Measurements from ENCODE around the gene PHAF1.

Gene PHAF1

DNA sequence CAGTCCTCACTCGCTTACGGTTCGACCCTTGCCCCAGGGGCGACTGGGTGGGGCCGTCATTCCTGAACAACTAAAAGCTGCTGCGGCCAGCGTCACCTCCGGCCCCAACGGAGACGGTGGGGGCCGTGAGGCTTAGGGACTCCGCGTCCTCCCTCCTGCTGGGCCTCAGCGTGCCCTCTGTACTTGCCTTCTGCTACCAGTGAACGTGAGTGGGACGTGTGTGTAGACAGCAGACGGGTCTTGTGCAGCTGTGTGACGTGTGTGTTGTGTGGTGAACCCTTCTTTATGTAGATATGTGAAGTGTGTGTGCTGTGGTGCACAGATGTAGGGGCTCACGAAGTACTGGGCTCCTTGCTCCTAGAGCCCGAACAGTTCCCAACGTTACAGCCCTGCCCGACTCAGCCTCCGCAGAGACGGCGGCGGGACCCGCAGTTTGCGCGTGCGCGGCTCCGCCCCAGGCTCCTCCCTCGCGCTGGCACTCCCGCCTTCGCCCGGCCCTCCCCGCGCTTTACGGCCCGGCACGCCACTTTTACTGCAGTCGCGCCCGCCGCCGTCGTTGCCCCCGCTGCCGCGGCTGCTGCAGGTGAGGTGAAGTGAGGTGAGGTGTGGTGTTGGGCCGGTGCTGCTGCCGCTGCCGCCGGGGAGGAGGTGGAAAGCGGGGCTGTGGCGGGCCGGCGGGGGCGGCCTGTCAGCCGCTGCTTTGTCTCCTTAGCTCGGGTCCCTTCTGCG, at the start of gene PHAF1:
Gene PHAF1 (plus strand): TSS at position 535 of the 729 bp plus-strand sequence. CDS start 235 bp downstream, outside the sequence.
- peak; percentile 65 for DNase-seq (ENCODE audit: low read depth, low spot score)

DNA sequence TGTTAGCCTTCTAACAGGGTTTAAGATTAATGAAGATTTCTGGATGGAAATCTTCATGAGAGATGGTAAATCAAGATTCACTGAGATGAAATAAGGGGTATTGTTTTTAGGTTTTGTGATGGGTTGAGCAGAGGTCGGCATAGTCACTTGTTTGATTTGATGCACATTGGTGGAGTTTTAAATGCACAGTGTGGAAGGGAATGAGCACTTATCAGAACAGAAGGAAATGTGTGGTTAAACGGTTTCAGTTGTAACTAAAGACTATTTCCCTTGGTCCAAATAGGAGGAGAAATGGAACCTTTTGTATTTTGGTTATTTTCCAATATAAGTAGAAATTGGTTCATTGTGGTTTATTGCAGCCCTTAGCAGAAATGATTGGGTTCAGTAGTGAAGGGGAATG, 46.7 kb upstream of the PHAF1 start:
- DNase-seq (ENCODE audit: low read depth, low spot score), result no peak

DNA sequence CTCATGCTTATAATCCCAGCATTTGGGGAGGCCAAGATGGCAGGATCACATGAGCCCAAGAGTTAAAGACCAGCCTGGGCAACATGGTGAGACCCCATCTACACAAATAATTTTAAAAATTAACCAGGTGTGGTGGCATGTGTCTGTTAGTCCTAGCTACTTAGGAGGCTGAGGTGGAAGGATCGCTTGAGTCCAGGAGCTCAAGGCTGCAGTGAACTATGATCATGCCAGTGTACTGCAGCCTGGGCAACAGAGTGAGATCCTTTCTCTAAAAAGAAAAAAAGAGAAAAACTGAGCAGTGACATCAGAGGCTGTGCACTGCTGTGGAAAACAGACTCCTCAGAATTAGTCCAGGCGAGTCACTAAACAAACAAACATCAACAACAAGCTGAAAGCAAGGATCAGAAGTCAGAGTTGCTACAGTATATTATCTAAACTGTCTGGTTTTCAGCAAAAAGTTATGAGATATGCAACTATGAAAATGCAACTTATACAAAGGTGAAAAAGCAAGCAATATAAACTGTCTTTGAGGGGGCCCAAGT, 41.5 kb upstream of the PHAF1 start:
- DNase-seq (ENCODE audit: low read depth, low spot score), result no peak

DNA sequence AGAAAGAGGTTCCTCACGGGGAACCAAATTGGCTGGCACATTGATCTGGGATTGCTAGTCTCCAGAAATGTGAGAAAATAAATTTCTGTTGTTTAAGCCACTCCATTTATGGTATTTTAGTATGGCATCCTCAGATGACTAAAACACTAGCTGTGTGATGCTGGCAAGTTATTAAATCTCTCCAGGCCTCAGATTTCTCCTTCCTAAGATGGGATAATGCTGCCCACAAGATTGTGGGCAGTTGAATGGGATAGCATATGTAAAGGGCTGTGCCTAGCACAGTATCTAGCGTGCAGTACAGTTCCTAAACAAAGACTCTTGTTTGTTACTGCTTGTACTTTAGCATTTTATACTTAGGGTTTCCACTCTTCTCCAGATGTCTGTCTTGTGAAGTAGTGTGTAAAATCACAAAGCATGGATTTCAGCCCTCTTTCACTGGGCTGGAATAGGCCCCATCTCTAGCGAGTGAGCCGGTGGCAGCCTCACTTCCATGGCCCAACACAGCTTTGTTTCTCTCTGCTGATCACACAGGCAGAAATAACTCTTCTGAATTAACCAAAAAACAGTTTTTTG, 38.2 kb upstream of the PHAF1 start:
- DNase-seq (ENCODE audit: low read depth, low spot score), result no peak

DNA sequence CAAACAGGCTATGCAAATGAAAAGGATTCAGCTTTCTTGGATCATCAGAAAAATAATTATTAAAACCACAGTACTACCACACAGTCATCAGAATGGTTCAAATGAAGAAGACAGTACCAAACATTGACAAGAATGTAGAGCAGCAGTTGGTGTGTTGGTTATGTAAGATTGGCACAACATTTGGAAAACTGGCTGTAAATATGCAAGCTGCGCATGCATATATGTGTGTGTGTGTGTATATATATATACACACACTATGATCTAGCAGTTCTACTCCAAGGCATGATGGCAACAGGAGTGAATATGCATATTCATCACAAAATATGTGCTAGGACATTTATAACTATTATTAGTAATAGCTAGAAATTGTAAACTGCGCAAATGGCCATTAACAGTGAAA, 34.4 kb upstream of the PHAF1 start:
- no peak for DNase-seq (ENCODE audit: low read depth, low spot score)

DNA sequence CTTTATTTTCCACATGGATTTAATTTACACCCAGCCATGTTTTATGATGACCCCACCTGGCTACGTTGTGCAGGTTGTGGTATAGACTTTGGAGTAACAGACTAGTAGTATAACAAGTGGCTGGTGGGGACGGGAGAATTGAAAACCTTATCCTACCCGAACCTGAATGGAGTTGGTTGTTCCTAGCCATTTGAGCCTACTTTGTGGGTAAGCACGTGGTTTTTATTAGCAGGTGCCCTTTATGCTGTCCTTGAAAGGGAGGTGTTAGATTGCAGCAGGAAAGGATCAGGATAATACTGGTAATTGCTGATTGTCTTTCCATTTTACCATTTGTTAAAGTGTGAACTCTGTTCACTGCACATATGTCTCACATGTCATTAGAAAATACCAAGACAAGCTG, 31.9 kb upstream of the PHAF1 start:
- no peak for DNase-seq (ENCODE audit: low read depth, low spot score)

DNA sequence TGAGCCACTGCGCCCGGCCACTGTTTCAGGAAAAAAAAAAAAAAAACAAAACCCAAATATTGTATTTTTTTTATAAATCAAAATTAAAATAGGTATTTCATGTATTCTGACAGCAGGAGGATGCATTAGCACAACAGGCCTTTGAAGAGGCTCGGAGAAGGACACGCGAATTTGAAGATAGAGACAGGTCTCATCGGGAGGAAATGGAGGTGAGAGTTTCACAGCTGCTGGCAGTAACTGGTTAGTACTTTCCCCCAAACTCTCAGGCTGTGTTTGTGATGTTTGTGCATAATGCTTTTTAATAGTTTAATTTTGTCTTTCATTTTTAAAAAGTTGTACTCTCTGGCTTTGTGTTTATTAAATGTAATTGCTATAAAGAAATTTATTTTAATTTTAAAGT, 27.6 kb upstream of the PHAF1 start:
- DNase-seq (ENCODE audit: low read depth, low spot score), result no peak

DNA sequence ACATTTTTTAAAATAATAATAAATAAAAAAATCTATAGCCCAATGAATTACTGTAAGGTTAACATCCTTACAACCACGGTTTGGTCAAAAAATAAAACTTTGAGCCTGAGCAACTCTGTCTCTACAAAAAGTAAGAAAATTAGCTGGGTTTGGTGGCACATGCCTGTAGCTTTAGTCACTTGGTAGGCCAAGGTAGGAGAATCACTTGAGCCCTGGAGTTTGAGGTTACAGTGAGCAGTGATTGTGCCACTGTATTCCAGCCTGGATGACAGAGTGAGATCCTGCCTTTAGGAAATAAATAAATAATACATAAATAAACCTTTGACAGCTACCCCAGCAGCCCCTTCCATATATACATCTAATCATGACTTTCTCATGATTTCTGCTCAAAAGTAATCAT, 26.9 kb upstream of the PHAF1 start:
- DNase-seq (ENCODE audit: low read depth, low spot score), result no peak

DNA sequence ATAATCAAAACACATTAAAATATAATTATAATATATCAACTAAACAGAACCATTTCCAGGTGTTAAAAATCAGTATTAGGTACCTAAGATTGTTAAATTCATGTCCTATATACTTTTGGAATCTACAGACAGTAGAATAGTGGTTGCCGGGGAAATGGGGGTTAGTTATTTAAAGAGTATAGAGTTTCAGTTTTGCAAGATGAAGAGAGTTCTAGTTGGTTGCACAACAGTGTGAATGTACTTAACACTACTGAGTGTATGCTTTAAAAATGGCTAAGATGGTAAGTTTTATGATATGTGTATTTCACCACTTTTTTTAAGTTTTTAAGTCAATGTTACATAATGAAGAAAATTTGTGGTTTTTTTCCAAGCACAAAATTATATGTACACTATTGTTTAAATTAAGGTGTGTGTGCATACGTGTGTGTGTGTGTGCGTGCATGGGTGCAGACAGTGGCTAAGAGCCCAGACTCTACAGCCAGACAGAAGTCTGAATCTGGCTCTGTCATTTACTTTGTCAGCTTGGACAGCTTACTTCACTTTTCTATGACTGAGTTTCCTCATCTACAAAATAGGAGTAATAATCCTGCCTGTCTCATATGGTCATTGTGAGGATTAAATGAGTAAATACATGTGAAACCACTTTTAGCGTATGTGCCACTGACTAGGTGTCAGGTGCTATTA, 25.3 kb upstream of the PHAF1 start:
- no peak for DNase-seq (ENCODE audit: low read depth, low spot score)

DNA sequence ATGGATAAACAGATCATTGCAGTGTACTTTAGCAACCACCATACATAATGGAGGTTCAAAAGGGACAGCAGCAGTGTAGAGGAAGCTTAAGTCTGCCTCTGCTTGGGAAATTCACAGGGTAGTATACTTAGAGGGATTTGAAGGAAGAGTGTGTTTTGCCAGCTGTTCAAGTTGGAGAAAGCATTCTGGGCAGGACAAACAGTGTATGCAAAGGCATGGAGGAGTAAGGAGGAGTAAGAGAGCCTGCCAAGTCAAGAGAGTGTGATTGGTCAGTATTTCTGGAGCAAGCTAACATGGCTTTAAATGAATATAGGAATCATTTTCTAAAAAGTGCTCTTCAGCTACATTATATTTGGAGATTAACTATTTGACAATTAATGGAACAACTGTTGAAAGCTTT, 22.9 kb upstream of the PHAF1 start:
- DNase-seq (ENCODE audit: low read depth, low spot score), result no peak

DNA sequence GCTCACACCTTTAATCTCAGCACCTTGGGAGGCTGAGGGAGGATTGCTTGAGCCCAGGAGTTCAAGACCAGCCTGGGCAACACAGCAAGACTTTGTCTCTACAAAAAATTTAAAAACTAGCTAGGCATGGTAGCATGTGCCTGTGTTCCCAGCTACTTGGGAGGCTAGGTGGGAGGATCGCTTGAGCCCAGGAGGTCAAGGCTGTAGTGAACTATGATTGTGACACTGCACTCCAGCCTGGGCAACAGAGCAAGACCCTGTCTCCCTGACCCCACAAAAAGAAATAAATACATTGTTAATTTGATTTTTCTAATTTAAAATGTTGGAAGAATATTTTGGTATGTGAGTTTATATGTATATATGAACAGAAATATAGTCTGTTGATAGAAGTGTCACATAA, 22.4 kb upstream of the PHAF1 start:
- DNase-seq (ENCODE audit: low read depth, low spot score), result no peak

DNA sequence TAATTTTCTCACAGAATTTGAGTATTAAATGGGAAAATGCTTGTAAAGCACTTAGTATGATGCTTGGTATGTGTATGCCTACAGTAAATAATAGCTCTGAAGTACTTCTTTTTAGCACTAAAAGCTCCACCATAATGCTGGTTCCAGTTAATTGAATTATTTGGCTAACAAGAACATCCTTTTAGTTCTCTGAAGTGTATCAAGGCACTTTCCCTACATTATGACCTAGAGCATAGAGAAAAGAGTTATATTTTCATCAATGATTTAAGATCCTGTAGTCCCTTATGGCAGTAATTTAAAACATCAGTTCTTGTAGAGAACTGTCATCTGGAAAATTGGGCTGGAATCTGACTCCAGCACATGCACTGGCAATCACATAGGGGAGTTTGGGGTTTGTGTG, 21.9 kb upstream of the PHAF1 start:
- DNase-seq (ENCODE audit: low read depth, low spot score), result no peak

DNA sequence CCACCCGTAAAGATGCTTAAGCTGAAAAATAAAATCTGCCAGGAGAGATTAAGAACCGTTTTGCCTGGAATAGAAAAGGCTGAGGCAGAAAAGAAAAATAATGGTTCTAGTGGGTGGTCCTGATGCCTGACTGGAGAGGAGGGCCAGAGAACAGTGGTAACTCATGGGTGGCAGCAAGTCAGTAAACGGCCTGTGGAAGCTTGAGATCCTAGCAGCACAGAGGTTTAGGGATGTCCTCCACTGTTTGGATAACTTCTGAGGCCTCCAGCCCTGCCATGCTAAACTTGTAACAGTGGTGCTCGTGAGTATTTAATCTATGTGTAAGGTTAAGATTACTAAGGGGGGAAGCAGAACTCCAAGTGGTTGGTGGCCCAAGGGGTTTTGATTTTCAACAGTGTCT, 21.2 kb upstream of the PHAF1 start:
- DNase-seq (ENCODE audit: low read depth, low spot score), result no peak

DNA sequence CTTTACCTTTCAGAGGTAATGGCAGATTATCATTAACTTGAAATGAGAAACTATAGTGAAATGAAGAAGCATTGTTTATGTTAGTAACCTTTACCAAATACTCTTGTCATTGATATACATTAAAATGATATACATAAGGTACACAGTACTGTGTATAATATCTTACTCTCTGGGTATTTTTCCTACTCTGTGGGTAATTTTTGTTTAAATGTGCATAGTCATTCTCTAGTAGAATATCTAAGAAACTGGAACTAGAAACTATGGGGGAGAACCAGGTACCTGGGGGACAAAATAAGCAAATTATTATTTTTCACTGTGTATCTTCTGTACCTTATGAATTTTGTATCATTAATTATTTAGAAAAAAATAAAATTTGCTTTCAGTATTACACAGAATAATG, 20.6 kb upstream of the PHAF1 start:
- no peak for DNase-seq (ENCODE audit: low read depth, low spot score)

DNA sequence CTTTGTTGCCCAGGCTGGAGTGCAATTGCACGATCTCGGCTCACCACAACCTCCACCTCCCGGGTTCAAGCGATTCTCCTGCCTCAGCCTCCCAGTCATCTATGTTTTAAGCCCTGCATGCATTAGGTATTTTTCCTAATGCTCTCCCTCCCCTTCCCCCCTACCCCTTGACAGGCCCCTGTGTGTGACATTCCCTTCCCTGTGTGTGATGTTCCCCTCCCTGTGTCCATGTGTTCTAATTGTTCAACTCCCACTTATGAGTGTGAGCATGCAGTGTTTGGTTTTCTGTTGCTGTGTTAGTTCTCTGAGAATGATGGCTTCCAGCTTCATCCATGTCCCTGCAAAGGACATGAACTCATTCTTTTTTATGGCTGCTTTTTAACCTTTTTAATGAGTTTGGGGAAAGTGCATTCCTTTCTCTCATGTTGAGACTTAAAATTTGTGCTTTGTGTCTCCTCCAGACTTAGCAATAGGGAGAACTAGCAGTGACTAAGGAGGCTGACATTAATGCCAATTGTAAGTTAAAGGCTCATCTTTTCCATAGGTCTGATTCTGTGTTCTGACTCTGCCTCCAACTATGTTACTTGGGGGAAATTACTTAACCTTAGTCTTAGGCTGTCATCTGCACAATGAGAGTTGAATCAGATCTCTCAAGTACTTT, 17.7 kb upstream of the PHAF1 start:
- DNase-seq (ENCODE audit: low read depth, low spot score), result no peak

DNA sequence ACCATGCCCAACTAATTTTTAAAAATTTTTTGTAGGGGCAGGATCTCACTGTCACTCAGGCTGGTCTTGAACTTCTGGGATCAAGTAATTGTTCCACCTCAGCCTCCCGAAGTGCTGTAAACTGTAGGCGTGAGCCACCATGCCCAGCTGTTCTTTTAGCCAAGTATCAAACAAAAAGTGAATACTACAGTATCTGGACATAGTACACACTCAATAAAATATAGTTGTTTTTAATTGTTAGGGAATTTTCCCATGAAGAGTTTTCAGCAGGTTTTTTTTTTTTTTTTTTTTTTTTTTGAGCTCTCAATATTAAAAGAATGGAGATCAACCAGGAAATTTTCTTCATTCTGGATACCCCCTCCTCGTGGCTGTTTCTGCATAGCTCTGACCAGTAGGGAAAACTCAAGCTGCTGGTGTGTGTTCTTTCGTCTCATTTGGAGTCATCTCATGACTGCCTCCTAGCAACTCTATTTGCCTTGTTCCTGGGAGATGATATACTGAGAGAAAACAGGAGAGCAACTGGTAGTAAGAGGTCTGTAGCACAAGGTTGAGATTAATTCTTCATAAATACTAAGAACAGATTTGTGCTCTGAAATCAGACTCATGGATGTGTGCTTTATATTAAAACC, 16.5 kb upstream of the PHAF1 start:
- DNase-seq (ENCODE audit: low read depth, low spot score), result no peak

DNA sequence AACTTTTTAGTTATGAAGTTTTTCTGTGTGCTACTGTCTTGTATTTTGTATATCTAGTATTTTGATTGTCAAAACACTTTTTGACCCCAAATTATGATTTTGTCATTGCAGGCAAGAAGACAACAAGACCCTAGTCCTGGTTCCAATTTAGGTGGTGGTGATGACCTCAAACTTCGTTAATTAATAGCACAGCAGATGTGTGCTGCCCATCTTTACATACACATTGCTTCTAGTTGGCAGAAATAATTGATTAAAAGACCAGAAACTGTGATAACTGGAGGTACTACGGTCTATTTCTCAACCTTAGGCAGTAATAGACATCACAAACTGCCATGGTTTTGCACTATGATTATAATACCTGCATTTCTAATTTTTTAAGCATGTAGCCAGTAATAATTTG, 11.1 kb upstream of the PHAF1 start:
- no peak for DNase-seq (ENCODE audit: low read depth, low spot score)

DNA sequence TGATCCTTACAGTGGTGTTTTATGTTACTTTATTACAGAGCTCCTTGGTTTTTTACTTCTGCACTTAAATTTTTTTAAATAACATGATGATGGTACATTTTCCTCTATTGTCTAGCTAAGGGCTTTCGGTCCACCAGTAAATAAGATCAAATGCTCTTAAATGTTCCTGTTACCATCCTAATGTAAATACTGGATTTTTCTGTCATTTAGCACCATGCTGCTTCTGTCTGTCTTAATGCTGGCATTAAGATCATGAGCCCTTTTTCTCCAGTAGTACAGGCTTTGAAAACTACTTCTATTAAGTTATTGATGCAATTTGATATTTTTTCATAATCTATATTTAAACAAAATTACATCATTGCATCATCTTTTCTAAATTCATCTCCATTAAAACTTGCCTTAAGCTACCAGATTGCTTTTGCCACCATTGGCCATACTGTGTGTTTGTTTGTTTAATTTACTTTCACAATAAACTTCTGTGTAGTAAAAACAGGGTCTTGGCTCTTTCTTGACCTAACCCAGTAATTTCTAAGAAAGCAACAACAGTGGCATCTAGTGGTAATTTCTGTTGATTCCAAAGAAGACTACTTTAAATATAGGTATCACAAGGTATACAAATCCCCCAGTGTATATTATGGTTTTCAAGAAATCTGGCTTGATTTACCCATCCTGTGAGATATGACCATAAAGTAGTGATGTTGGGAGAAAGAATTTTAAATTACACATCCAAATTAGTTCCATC, 9.0 kb upstream of the PHAF1 start:
- DNase-seq (ENCODE audit: low read depth, low spot score), result no peak

DNA sequence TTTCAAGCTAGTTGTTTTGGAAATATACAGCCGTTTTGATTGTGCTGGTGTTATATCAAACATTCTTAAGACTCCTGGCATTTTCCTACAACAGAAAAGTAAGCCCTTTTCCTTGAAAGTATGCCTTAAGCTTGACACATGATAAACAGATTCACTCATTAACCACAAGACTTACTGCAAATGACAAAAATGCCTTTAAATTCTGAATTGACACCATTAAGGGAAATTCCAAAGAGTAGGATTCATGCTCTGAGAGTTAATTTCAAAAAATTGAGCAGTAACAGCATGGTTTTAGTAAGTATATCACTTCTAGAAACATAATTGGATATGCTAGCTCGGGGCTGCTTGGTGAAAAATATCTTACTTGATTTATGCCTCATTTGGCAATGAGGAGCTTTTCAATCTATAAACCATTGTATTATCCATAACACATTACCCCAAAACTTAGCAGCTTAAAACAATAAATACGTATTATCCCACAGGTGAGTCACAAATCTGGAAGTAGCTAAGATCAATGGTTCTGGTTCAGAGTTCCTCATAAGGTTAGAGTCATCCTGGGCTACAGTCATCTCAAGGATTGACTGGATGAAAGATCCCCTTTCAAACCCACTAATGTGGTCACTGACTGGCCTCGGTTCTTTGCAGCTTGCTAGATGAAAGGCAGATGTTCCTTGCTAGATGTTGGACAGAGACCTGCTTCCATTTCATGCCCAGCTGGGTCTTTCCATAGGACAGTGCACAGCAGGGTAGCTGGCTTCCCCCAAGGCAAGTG, 8.2 kb upstream of the PHAF1 start:
- DNase-seq (ENCODE audit: low read depth, low spot score), result no peak

DNA sequence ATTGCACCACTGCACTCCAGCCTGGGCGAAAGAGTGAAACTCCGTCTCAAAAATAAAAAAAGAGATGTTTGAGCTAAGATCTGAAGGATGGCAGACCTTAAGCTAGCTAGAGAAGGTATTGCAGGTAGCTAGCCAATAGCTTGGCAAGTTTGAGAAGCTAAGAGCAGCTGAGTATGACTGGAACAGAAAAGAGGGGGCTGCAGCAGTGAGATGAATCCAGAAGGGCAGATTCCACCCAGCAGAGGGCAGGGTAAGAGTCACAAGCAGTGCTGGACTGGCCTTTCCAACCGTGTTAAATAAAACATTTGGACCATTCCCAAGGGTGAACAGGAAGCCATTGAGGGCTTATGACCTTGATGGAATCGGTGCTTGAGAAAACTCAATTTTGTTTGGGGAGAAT, 5.7 kb upstream of the PHAF1 start:
- DNase-seq (ENCODE audit: low read depth, low spot score), result peak; percentile 33

Measured in iPS DF 19.7 (cell line).